ENCODE data around the gene ATP6V1G2. TPM values are rescaled to one million over a fixed set of nuclear protein-coding genes. Genes with fewer than 3 reads are reported as not detected.
"Not testable (repeated sequence)": the region's sequence is repeated elsewhere in the genome, so short reads cannot be mapped to it uniquely, and the experiment has no call there.

ATP6V1G2 gene
- total RNA-seq, 4 donors from 2014 or later = 0.82 to 0.95 TPM; not detected in 2

GRCh38 chr6:31521835-31522234 lies 24.6 kb downstream of the ATP6V1G2 start:
- WGBS, 2 donors (ENCODE audit: low coverage in 1 of 2) = 75 to 87% methylated on average over 3 of the region's 3 CpGs
- Histone ChIP-seq H3K27ac (no peak overlapping the region), H3K9me3 (no peaks in the 10 kb centered on the region), H3K4me1 (no peaks in the 10 kb centered on the region), H3K4me3 (no peak overlapping the region), H3K36me3 (no peaks in the 10 kb centered on the region), H3K27me3 (no peaks in the 10 kb centered on the region)
- in situ Hi-C loops (cut with MboI; ENCODE audit: low pct_ligation_motif_present in 1 of 4, low pct_unique_long_range_greater_than_20kb in 1 of 4, low sequenced_read_pairs in 3 of 4) (no loop called here), intact Hi-C loops (cut with DNase I; ENCODE audit: low total_unique reads) (loop anchor here (5.0 kb wide), 1 partner anchor 680 kb away; no protein-coding TSS in a partner anchor)
- TF ChIP-seq CTCF (IDR thresholded peaks at IDR 0.05) = no peak
- no peak for DNase-seq

- Histone ChIP-seq H3K4me1 (no peaks in the 10 kb centered on the region), H3K9me3 (no peaks in the 10 kb centered on the region), H3K27me3 (no peaks in the 10 kb centered on the region), H3K36me3 (no peaks in the 10 kb centered on the region), H3K4me3 (no peak overlapping the region), H3K27ac (no peak overlapping the region)
- DNase-seq = no peak
- in situ Hi-C loops (cut with MboI; ENCODE audit: low pct_ligation_motif_present in 1 of 4, low pct_unique_long_range_greater_than_20kb in 1 of 4, low sequenced_read_pairs in 3 of 4) (loop anchor here in 1 of 4 donors (10.0 kb wide), 1 partner anchor 99 kb away; no protein-coding TSS in a partner anchor), intact Hi-C loops (cut with DNase I; ENCODE audit: low total_unique reads) (no loop called here)
- WGBS, 2 donors (ENCODE audit: low coverage in 1 of 2) = 70% methylated on average over 5 of the region's 5 CpGs; no CpG with 5 or more reads in 1 of the 2 donors
- TF ChIP-seq EP300 (IDR thresholded peaks at IDR 0.05; ENCODE audit: low read depth) (no peak), POLR2AphosphoS5 (IDR thresholded peaks at IDR 0.05) (no peak), POLR2A (IDR thresholded peaks at IDR 0.05) (no peak), CTCF (IDR thresholded peaks at IDR 0.05) (no peak)
Observed at GRCh38 chr6:31513456-31514165, 32.8 kb downstream of the ATP6V1G2 start.

GRCh38 chr6:31510007-31510406 lies 36.4 kb downstream of the ATP6V1G2 start:
- in situ Hi-C loops (cut with MboI; ENCODE audit: low pct_ligation_motif_present in 1 of 4, low pct_unique_long_range_greater_than_20kb in 1 of 4, low sequenced_read_pairs in 3 of 4) = loop anchor here in 1 of 4 donors (10.0 kb wide), 1 partner anchor 95 kb away; no protein-coding TSS in a partner anchor
- no peak for DNase-seq
- no peaks in the 10 kb centered on the region for H3K9me3 ChIP-seq
- H3K36me3 ChIP-seq = peaks cover 0 to 3% (median 0%) of the 10 kb centered on the region in 4 donors
- intact Hi-C loops (cut with DNase I; ENCODE audit: low total_unique reads) = no loop called here
- no peak overlapping the region for H3K4me3 ChIP-seq
- H3K27ac ChIP-seq = no peak overlapping the region
- no peaks in the 10 kb centered on the region for H3K4me1 ChIP-seq
- no peaks in the 10 kb centered on the region for H3K27me3 ChIP-seq
- WGBS, 2 donors (ENCODE audit: low coverage in 1 of 2) = 82 to 86% methylated on average over 2 to 4 of the region's 4 CpGs
- TF ChIP-seq POLR2A (IDR thresholded peaks at IDR 0.05) = no peak
- TF ChIP-seq EP300 (IDR thresholded peaks at IDR 0.05; ENCODE audit: low read depth) = no peak
- no peak for TF ChIP-seq CTCF (IDR thresholded peaks at IDR 0.05)
- TF ChIP-seq POLR2AphosphoS5 (IDR thresholded peaks at IDR 0.05) = no peak

- DNase-seq; intact Hi-C loops (cut with DNase I; ENCODE audit: low total_unique reads); in situ Hi-C loops (cut with MboI; ENCODE audit: low pct_ligation_motif_present in 1 of 4, low pct_unique_long_range_greater_than_20kb in 1 of 4, low sequenced_read_pairs in 3 of 4); H3K36me3 ChIP-seq; H3K27ac ChIP-seq; H3K4me3 ChIP-seq; H3K27me3 ChIP-seq; H3K4me1 ChIP-seq; H3K9me3 ChIP-seq: not testable (repeated sequence)
- WGBS, 2 donors (ENCODE audit: low coverage in 1 of 2) = 46% methylated on average over 2 of the region's 2 CpGs; no CpG with 5 or more reads in 1 of the 2 donors
Observed at GRCh38 chr6:31509036-31509435, 37.4 kb downstream of the ATP6V1G2 start.

GRCh38 chr6:31502586-31502985 lies 43.8 kb downstream of the ATP6V1G2 start:
- Histone ChIP-seq H3K4me1 (peaks cover 0 to 16% (median 5%) of the 10 kb centered on the region in 4 donors), H3K9me3 (no peaks in the 10 kb centered on the region), H3K27ac (no peak overlapping the region), H3K27me3 (peaks cover 7% of the 10 kb centered on the region), H3K4me3 (no peak overlapping the region), H3K36me3 (peaks cover 0 to 3% (median 0%) of the 10 kb centered on the region in 4 donors)
- intact Hi-C loops (cut with DNase I; ENCODE audit: low total_unique reads) (no loop called here), in situ Hi-C loops (cut with MboI; ENCODE audit: low pct_ligation_motif_present in 1 of 4, low pct_unique_long_range_greater_than_20kb in 1 of 4, low sequenced_read_pairs in 3 of 4) (no loop called here)
- TF ChIP-seq POLR2AphosphoS5 (IDR thresholded peaks at IDR 0.05) = no peak
- no peak for TF ChIP-seq EP300 (IDR thresholded peaks at IDR 0.05; ENCODE audit: low read depth)
- TF ChIP-seq CTCF (IDR thresholded peaks at IDR 0.05) = no peak
- TF ChIP-seq POLR2A (IDR thresholded peaks at IDR 0.05) = no peak
- DNase-seq = no peak

GRCh38 chr6:31499648-31500047 lies 46.8 kb downstream of the ATP6V1G2 start:
- H3K27me3 ChIP-seq; intact Hi-C loops (cut with DNase I; ENCODE audit: low total_unique reads); H3K36me3 ChIP-seq; DNase-seq; H3K4me3 ChIP-seq; H3K9me3 ChIP-seq; H3K27ac ChIP-seq: not testable (repeated sequence)
- peaks cover 0 to 44% (median 11%) of the 10 kb centered on the region in 4 donors for H3K4me1 ChIP-seq
- 92% methylated on average over 1 of the region's 2 CpGs; no CpG with 5 or more reads in 1 of the 2 donors for WGBS, 2 donors (ENCODE audit: low coverage in 1 of 2)
- in situ Hi-C loops (cut with MboI; ENCODE audit: low pct_ligation_motif_present in 1 of 4, low pct_unique_long_range_greater_than_20kb in 1 of 4, low sequenced_read_pairs in 3 of 4) = loop anchor here in 1 of 4 donors (10.0 kb wide), 1 partner anchor 45 kb away; the partner anchor contains the start of genes ATP6V1G2, DDX39B and NFKBIL1
